Chondrocyte (in vitro differentiated cells): Measurements from ENCODE around the gene MLKL. TPM values are rescaled to one million over a fixed set of nuclear protein-coding genes. Genes with fewer than 3 reads are reported as not detected.

Source experiments
- DNase-seq: peaks from one replicate; pipeline ENCODE4 v3.0.0; 2021; ENCODE audit warnings: mixed read lengths, low spot score
- H3K27ac Mint-ChIP-seq: one replicate; pipeline ENCODE4 v1.8.0; 2021; ENCODE audit warnings: mild to moderate bottlenecking, moderate library complexity, mixed read lengths; ENCODE audit not compliant: unreplicated experiment
- H3K27me3 Mint-ChIP-seq: 2 replicates; pipeline ENCODE4 v1.8.0; 2021; ENCODE audit warnings: low read depth, mixed read lengths
- H3K36me3 Mint-ChIP-seq: 2 replicates; pipeline ENCODE4 v1.8.0; 2021; ENCODE audit warnings: low read depth, mixed read lengths
- H3K4me1 Mint-ChIP-seq: 2 replicates; pipeline ENCODE4 v1.8.0; 2021; ENCODE audit warnings: low read depth, mild to moderate bottlenecking, mixed read lengths
- H3K4me3 Mint-ChIP-seq: one replicate; pipeline ENCODE4 v1.8.0; 2021; ENCODE audit warnings: mild to moderate bottlenecking, moderate library complexity, mixed read lengths; ENCODE audit not compliant: unreplicated experiment
- H3K9me3 Mint-ChIP-seq: 2 replicates; pipeline ENCODE4 v1.8.0; 2021; ENCODE audit warnings: low read depth, mixed read lengths
- CTCF ChIP-seq: fragments of 200-600 bp; sonication (generic); IDR thresholded peaks from 2 replicates; pipeline ENCODE4 v1.5.0; 2021; ENCODE audit warnings: antibody characterized with exemption, mild to moderate bottlenecking, moderate library complexity
- total RNA-seq: library from RNA; stranded (reverse); gene quantifications from 3 replicates; pipeline ENCODE4 v1.2.1, GENCODE V29; 2021

MLKL gene
- total RNA-seq, 1 donor from 2014 or later: 2.7 TPM

- no peak for DNase-seq
- no peaks in the 10 kb centered on the region for H3K4me1 Mint-ChIP-seq
- TF ChIP-seq CTCF: no peak
- no peaks in the 10 kb centered on the region for H3K9me3 Mint-ChIP-seq
- no peaks in the 10 kb centered on the region for H3K36me3 Mint-ChIP-seq
- no peaks in the 10 kb centered on the region for H3K27me3 Mint-ChIP-seq
- no peak overlapping the region for H3K4me3 Mint-ChIP-seq
- H3K27ac Mint-ChIP-seq: no peak overlapping the region
These were observed 13.2 kb upstream of the MLKL start for GRCh38 chr16:74713876-74714275.

- Mint-ChIP-seq H3K4me1 (no peaks in the 10 kb centered on the region), H3K27ac (no peak overlapping the region), H3K4me3 (no peak overlapping the region), H3K27me3 (peaks cover 3% of the 10 kb centered on the region), H3K9me3 (no peaks in the 10 kb centered on the region), H3K36me3 (no peaks in the 10 kb centered on the region)
- no peak for TF ChIP-seq CTCF
- no peak for DNase-seq
These were observed 12.7 kb upstream of the MLKL start for GRCh38 chr16:74713325-74713724.

- DNase-seq: no peak
- Mint-ChIP-seq H3K9me3 (no peaks in the 10 kb centered on the region), H3K36me3 (no peaks in the 10 kb centered on the region), H3K27ac (no peak overlapping the region), H3K4me3 (no peak overlapping the region), H3K27me3 (peaks cover 6% of the 10 kb centered on the region), H3K4me1 (no peaks in the 10 kb centered on the region)
- no peak for TF ChIP-seq CTCF
These were observed 11.3 kb upstream of the MLKL start for GRCh38 chr16:74711938-74712337.

- no peak overlapping the region for H3K27ac Mint-ChIP-seq
- H3K4me3 Mint-ChIP-seq: no peak overlapping the region
- H3K36me3 Mint-ChIP-seq: no peaks in the 10 kb centered on the region
- DNase-seq: no peak
- no peak for TF ChIP-seq CTCF
- H3K27me3 Mint-ChIP-seq: peaks cover 6% of the 10 kb centered on the region
- H3K4me1 Mint-ChIP-seq: no peaks in the 10 kb centered on the region
- H3K9me3 Mint-ChIP-seq: no peaks in the 10 kb centered on the region
These were observed 9.7 kb upstream of the MLKL start for GRCh38 chr16:74710401-74710800.

- Mint-ChIP-seq H3K4me1 (no peaks in the 10 kb centered on the region), H3K36me3 (no peaks in the 10 kb centered on the region), H3K27ac (no peak overlapping the region), H3K4me3 (no peak overlapping the region), H3K27me3 (peaks cover 6% of the 10 kb centered on the region), H3K9me3 (no peaks in the 10 kb centered on the region)
- DNase-seq: no peak
- TF ChIP-seq CTCF: peak; percentile 99
These were observed 8.8 kb upstream of the MLKL start for GRCh38 chr16:74709441-74709877.
